T-cell (primary cell): ENCODE results near the gene ERGIC1. TPM values are rescaled to one million over a fixed set of nuclear protein-coding genes. Genes with fewer than 3 reads are reported as not detected.

Experiments used
- ATAC-seq, 4 experiments: fragments of 200-7000 bp in 3 of 4; fragments of 150-1000 bp in 1 of 4; cut with Tn5 transposase; replicated peaks in 1 of 4; 1 replicate in 3 of 4; 2 replicates in 1 of 4; pipeline ENCODE4 v1.10.0; 2021; ENCODE audit warnings: moderate library complexity in 3 of 4, mild to moderate bottlenecking in 2 of 4, moderate number of reproducible peaks in 1 of 4
- CTCF ChIA-PET, 2 donors: fragments of 300-600 bp; sonication (Branson Sonifier 250); formaldehyde crosslinking; loops; one replicate each; lab custom pipeline; 2022; ENCODE audit warnings: antibody characterized with exemption in 2 of 2; lab: Charles Lee
- POLR2A ChIA-PET, 2 donors: fragments of 300-600 bp; sonication (Branson Sonifier 250); formaldehyde crosslinking; loops; one replicate each; lab custom pipeline; 2022; ENCODE audit warnings: antibody characterized with exemption in 2 of 2; lab: Charles Lee
- DNase-seq, 35 experiments: peaks; one replicate each; pipeline versions ENCODE4 v3.0.0 to v3.0.0-alpha.2; 2013 to 2023
- H3K27ac ChIP-seq: one replicate; pipeline ENCODE4 v1.5.1; 2013; ENCODE audit warnings: low read length
- H3K27me3 ChIP-seq, 2 experiments: replicated peaks in 1 of 2; 1 replicate in 1 of 2; 2 replicates in 1 of 2; pipeline versions ENCODE4 v1.6.1 to v1.7.0; 2013; ENCODE audit warnings: low read length in 1 of 2, mixed read lengths in 1 of 2; ENCODE audit not compliant: control insufficient read depth in 2 of 2, insufficient read depth in 2 of 2; ENCODE audit errors: extremely low read depth in 1 of 2
- H3K36me3 ChIP-seq, 2 donors: 1 replicate in 1 of 2; 2 replicates in 1 of 2; pipeline versions ENCODE4 v1.6.1 to v1.7.0; 2013; ENCODE audit warnings: low read length in 1 of 2; ENCODE audit not compliant: control insufficient read depth in 2 of 2, insufficient read depth in 1 of 2; ENCODE audit errors: extremely low read depth in 1 of 2
- H3K4me1 ChIP-seq, 2 experiments: 1 replicate in 1 of 2; 2 replicates in 1 of 2; pipeline versions ENCODE4 v1.6.1 to v1.7.0; 2013; ENCODE audit warnings: low read length in 2 of 2, mixed read lengths in 1 of 2; ENCODE audit not compliant: insufficient read depth in 2 of 2, control insufficient read depth in 1 of 2; ENCODE audit errors: extremely low read depth in 1 of 2
- H3K4me3 ChIP-seq, 2 donors: 1 replicate in 1 of 2; 2 replicates in 1 of 2; pipeline versions ENCODE4 v1.5.1 to v1.7.0; 2013; ENCODE audit warnings: mild to moderate bottlenecking in 2 of 2, low read length in 1 of 2, moderate library complexity in 1 of 2; ENCODE audit not compliant: control insufficient read depth in 1 of 2; ENCODE audit errors: extremely low read depth in 1 of 2
- H3K9me3 ChIP-seq: 2 replicates; pipeline ENCODE4 v1.7.0; 2013
- H3K27ac Mint-ChIP-seq, 2 donors: one replicate each; pipeline ENCODE4 v1.8.0; 2020 to 2021; ENCODE audit warnings: mild to moderate bottlenecking in 2 of 2, mixed read lengths in 2 of 2
- H3K27me3 Mint-ChIP-seq, 2 donors: one replicate each; pipeline ENCODE4 v1.8.0; 2021 to 2022; ENCODE audit warnings: mixed read lengths in 2 of 2
- H3K36me3 Mint-ChIP-seq: one replicate; pipeline ENCODE4 v1.8.0; 2021; ENCODE audit warnings: mixed read lengths
- H3K4me1 Mint-ChIP-seq, 3 donors: one replicate each; pipeline ENCODE4 v1.8.0; 2020 to 2022; ENCODE audit warnings: mixed read lengths in 3 of 3, mild to moderate bottlenecking in 1 of 3
- H3K4me3 Mint-ChIP-seq, 3 donors: one replicate each; pipeline ENCODE4 v1.8.0; 2020 to 2022; ENCODE audit warnings: mild to moderate bottlenecking in 3 of 3, mixed read lengths in 3 of 3, moderate library complexity in 3 of 3
- H3K9me3 Mint-ChIP-seq, 3 donors: one replicate each; pipeline ENCODE4 v1.8.0; 2020 to 2022; ENCODE audit warnings: mixed read lengths in 3 of 3
- WGBS: methylation state at CpG from one replicate; pipeline ENCODE4 v1.1.5; 2013; ENCODE audit warnings: missing lambda C conversion rate; ENCODE audit not compliant: insufficient coverage; 5-methylcytosine and 5-hydroxymethylcytosine counted together
- total RNA-seq, 35 experiments: library from RNA in 6 of 35; stranded (reverse) in 6 of 35; fragments of 120-200 nt in 1 of 35; gene quantifications; one replicate each; pipeline versions ENCODE4 v1.2.1 to v1.2.4 and lab custom pipeline; 2013 to 2026

ERGIC1 gene
- total RNA-seq, 5 donors from 2014 or later (not counting 1 experiment from before 2014, with no cell fraction given): 45.5 to 67.7 (median 46.8) TPM

DNA sequence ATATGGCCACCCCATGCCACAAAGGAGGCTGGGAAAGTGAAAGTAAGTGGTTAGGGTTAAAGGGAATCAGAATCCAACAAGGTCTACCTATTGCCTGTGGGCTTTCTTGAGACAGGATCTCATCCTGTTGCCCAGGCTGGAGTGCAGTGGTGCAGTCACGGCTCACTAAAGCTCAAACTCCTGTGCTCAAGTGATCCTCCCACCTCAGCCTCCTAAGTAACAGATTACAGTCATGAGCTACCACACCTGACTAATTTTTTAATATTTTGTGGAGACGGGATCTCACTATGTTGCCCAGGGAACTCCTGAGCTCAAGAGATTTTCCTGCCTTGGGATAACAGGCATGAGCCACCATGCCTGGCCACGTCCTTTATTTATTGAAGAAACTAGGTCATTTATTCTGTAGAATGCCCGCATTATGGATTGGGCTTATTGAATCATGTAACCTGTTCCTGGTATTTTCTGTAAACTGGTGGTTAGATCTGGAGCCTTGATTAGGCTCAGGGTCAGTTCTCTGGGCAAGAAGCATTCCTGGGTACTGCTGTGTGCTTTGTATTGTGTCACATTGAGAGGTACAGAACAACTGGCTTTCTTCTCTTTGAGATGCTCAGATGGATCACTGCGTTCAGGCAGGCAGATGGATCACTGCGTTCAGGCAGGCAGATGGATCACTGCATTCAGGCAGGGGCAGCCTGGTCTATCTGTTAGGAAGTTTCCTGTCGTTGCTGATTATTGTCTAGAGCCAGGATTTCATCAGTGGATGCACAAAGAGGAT is 41.6 kb downstream of the ERGIC1 start:
- Histone ChIP-seq H3K4me1 (no peaks in the 10 kb centered on the region), H3K36me3 (peaks cover 0 to 2% of the 10 kb centered on the region in 2 donors), H3K4me3 (no peak overlapping the region), H3K27ac (no peak overlapping the region), H3K27me3 (no peaks in the 10 kb centered on the region), H3K9me3 (no peaks in the 10 kb centered on the region)
- ChIA-PET CTCF (interaction anchor here in 1 of 2 donors (0.6 kb wide), 2 partner anchors 96 to 299 kb away, joined by 4 to 12 read pairs; no protein-coding TSS in a partner anchor), POLR2A (interaction anchor here in 1 of 2 donors (0.5 to 0.6 kb wide), 2 partner anchors 1461 to 1487 kb away, joined by 3 to 7 read pairs; no protein-coding TSS in a partner anchor)
- peaks cover 17 to 30% (median 23%) of the 10 kb centered on the region in 3 donors for H3K4me1 Mint-ChIP-seq
- 88% methylated on average over 5 of the region's 7 CpGs for WGBS
- peaks cover 7% of the 10 kb centered on the region for H3K36me3 Mint-ChIP-seq
- H3K27me3 Mint-ChIP-seq: no peaks in the 10 kb centered on the region
- H3K9me3 Mint-ChIP-seq: no peaks in the 10 kb centered on the region
- no peak overlapping the region for H3K27ac Mint-ChIP-seq
- ATAC-seq (no peak), DNase-seq (no peak)
- H3K4me3 Mint-ChIP-seq: no peak overlapping the region

DNA sequence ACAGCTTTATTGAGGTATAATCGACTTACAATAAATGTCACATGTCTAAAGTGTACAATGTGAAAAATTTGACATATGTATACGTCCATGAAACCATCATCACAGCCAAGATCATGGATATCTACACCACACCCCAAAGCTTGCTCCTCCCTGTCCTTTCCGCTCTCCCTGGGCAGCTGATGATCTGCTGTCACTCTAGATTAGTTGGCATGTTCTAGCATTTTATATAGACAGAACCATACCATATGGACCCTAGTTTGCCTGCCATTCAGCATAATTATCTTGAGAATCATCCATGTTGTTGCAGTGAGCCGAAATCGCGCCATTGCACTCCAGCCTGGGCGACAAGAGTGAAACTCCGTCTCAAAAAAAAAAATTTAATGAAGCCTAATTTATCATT is 42.5 kb downstream of the ERGIC1 start:
- Histone ChIP-seq H3K36me3 (peaks cover 0 to 2% of the 10 kb centered on the region in 2 donors), H3K4me1 (no peaks in the 10 kb centered on the region), H3K9me3 (no peaks in the 10 kb centered on the region), H3K27ac (no peak overlapping the region), H3K4me3 (no peak overlapping the region), H3K27me3 (no peaks in the 10 kb centered on the region)
- H3K27me3 Mint-ChIP-seq: no peaks in the 10 kb centered on the region
- no peak overlapping the region for H3K27ac Mint-ChIP-seq
- no peak for ATAC-seq
- peaks cover 7% of the 10 kb centered on the region for H3K36me3 Mint-ChIP-seq
- no peak for DNase-seq
- POLR2A ChIA-PET: interaction anchor here (0.5 to 0.7 kb wide), 2 partner anchors 105 to 1462 kb away, joined by 3 to 4 read pairs; no protein-coding TSS in a partner anchor
- no peak overlapping the region for H3K4me3 Mint-ChIP-seq
- no peaks in the 10 kb centered on the region for H3K9me3 Mint-ChIP-seq
- peaks cover 18 to 32% (median 23%) of the 10 kb centered on the region in 3 donors for H3K4me1 Mint-ChIP-seq
- WGBS: no CpG with 5 or more reads among the region's 8 CpGs
- CTCF ChIA-PET: no interaction called here

DNA sequence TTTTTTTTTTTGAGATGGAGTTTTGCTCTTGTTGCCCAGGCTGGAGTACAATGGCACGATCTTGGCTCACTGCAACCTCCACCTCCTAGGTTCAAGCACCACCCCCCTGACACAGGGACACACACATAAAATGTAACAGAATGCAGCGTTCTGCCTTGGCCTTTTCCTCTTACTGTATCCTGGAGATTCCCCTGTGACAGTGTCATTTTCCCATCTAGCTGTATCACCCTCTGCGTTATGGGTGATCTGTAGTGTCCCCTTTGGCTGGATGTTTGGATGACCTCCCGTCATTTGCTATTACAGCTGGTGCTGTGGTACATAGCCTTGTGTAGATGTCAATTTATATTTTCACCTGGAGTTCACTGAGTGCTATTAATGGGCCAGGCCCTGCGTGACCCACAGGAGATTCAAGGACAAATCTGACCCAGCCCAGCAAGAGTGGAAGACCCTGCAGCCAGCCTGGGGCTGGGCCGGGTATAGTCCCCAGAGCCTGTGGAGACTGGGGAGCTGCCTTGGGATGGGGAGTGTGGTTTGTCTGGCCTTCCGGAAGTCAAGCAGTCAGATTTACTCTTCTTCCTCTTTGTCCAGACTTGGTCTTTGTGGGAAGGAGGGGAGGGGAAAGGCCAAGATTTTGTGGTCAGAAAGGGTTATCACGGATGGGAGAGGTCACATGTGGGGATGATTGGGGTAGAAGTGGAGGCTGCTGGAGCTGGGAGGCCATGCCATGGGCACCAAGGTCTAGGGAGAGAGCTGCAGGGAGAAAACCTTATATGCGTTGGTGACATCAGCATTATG is 43.6 kb downstream of the ERGIC1 start:
- Histone ChIP-seq H3K9me3 (no peaks in the 10 kb centered on the region), H3K4me1 (no peaks in the 10 kb centered on the region), H3K36me3 (peaks cover 0 to 2% of the 10 kb centered on the region in 2 donors), H3K27me3 (no peaks in the 10 kb centered on the region), H3K27ac (no peak overlapping the region), H3K4me3 (no peak overlapping the region)
- DNase-seq (no peak), ATAC-seq (no peak)
- WGBS: 85% methylated on average over 5 of the region's 9 CpGs
- Mint-ChIP-seq H3K27ac (no peak overlapping the region), H3K27me3 (no peaks in the 10 kb centered on the region), H3K4me1 (peaks cover 26 to 40% (median 31%) of the 10 kb centered on the region in 3 donors), H3K9me3 (no peaks in the 10 kb centered on the region), H3K4me3 (no peak overlapping the region), H3K36me3 (peaks cover 11% of the 10 kb centered on the region)
- CTCF ChIA-PET: interaction anchor here in 1 of 2 donors (0.7 kb wide), 1 partner anchor 77 kb away, joined by 3 read pairs; no protein-coding TSS in a partner anchor
- POLR2A ChIA-PET: interaction anchor here in 1 of 2 donors (0.7 kb wide), 1 partner anchor 106 kb away, joined by 4 read pairs; no protein-coding TSS in a partner anchor

DNA sequence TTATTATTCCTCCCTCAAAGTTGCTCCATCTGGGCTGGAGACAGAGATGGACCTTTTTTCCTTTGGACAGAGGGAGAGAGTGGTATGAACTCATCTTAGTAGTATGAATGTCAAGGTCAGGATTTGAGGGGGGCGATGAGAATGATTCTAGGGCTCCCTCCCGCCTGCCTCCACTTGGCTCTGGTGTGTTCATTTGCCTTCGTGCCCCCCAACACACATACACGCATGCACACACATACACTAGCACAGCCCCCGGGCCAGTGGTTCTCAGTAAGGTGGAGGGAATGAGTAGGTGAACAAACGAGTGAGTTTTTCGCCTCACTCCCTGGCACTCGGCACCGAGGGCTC is 44.5 kb downstream of the ERGIC1 start:
- Histone ChIP-seq H3K4me1 (no peaks in the 10 kb centered on the region), H3K9me3 (no peaks in the 10 kb centered on the region), H3K4me3 (no peak overlapping the region), H3K27me3 (no peaks in the 10 kb centered on the region), H3K27ac (no peak overlapping the region), H3K36me3 (peaks cover 0 to 2% of the 10 kb centered on the region in 2 donors)
- CTCF ChIA-PET: no interaction called here
- WGBS: 79% methylated on average over 2 of the region's 9 CpGs
- DNase-seq: no peak
- peaks cover 27 to 43% (median 33%) of the 10 kb centered on the region in 3 donors for H3K4me1 Mint-ChIP-seq
- no peak for ATAC-seq
- no peak overlapping the region for H3K4me3 Mint-ChIP-seq
- H3K36me3 Mint-ChIP-seq: peaks cover 18% of the 10 kb centered on the region
- H3K27ac Mint-ChIP-seq: no peak overlapping the region
- H3K27me3 Mint-ChIP-seq: no peaks in the 10 kb centered on the region
- H3K9me3 Mint-ChIP-seq: no peaks in the 10 kb centered on the region
- POLR2A ChIA-PET: no interaction called here

DNA sequence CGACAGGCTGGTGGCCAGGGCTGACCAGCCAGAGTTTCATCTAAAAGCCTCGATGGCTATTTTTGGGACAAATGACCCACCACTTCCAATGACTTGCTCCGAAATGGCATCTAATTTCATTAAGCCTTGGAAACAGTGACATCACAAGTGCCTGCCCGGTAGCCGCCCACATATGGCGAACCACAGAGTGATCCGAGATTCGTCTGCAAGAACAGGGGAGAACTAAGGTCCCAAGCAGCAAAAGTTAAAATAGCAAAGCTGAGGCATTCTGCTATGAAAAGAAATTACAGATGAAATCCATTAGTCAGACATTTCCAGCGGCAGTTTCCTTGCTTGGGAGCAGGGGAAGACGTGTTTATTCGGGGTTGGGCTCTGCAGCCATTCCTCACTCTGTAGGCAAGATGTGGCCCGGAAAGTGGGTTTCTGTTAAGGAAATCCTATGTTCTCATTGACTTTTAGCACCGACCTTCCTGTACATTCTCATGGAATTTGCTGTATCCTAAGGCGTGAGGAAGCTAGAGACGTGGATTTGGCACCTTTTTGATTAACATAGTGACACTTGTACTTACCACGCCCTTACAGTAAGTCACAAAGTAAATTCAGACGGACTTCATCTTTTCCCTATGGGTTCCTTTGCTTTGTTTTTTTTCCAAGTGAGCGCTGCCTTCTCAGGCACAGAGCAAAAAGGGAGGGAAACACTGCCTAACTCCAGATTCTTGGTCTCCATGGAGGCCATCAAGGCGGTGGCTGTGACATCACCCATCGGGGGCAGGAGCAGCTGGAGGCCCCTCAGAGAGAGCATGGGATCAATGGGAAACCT is 45.1 kb downstream of the ERGIC1 start:
- no peak overlapping the region for H3K4me3 ChIP-seq
- Mint-ChIP-seq H3K4me3 (no peak overlapping the region), H3K27ac (no peak overlapping the region), H3K9me3 (no peaks in the 10 kb centered on the region), H3K4me1 (peaks cover 28 to 43% (median 29%) of the 10 kb centered on the region in 3 donors), H3K36me3 (peaks cover 21% of the 10 kb centered on the region), H3K27me3 (no peaks in the 10 kb centered on the region)
- H3K27ac ChIP-seq: no peak overlapping the region
- no peaks in the 10 kb centered on the region for H3K4me1 ChIP-seq
- H3K27me3 ChIP-seq: no peaks in the 10 kb centered on the region
- POLR2A ChIA-PET: no interaction called here
- ATAC-seq (no peak), DNase-seq (no peak)
- no peaks in the 10 kb centered on the region for H3K9me3 ChIP-seq
- H3K36me3 ChIP-seq: peaks cover 0 to 2% of the 10 kb centered on the region in 2 donors
- CTCF ChIA-PET: no interaction called here
- WGBS: 79% methylated on average over 18 of the region's 20 CpGs
